Neural cell (in vitro differentiated cells): ENCODE results near the gene PDE6H.

Experiments used
- CTCF ChIP-seq: fragments of 450-650 bp; IDR thresholded peaks from 2 replicates; pipeline ENCODE4 v1.5.1; 2014; ENCODE audit warnings: antibody characterized with exemption, mild to moderate bottlenecking, moderate library complexity; ENCODE audit not compliant: poor library complexity, severe bottlenecking
- POLR2AphosphoS5 ChIP-seq: IDR thresholded peaks from 2 replicates; pipeline ENCODE4 v1.6.1; 2012

GRCh38 chr12:14928931-14929330 is 43.9 kb upstream of the PDE6H start:
- no peak for TF ChIP-seq CTCF
- TF ChIP-seq POLR2AphosphoS5 = no peak
